Kidney (tissue), 14 donors: ENCODE results near the gene UTS2R. TPM values are rescaled to one million over a fixed set of nuclear protein-coding genes. Genes with fewer than 3 reads are reported as not detected.
"Not testable (repeated sequence)": the region's sequence is repeated elsewhere in the genome, so short reads cannot be mapped to it uniquely, and the experiment has no call there.

ENCODE experiments used
- DNase-seq, 5 donors: peaks; one replicate each; pipeline ENCODE4 v3.0.0-alpha.2; 2013 to 2020
- FAIRE-seq: peaks from 2 replicates; lab custom pipeline; 2012; peaks lifted over from hg19 to GRCh38; lab: Jason Lieb, UNC
- H3K27ac ChIP-seq, 2 donors: one replicate each; pipeline ENCODE4 v1.7.0; 2013; ENCODE audit warnings: low read depth in 2 of 2, low read length in 2 of 2, inconsistent platforms in 1 of 2
- H3K27me3 ChIP-seq: one replicate; pipeline ENCODE4 v1.7.1; 2013; ENCODE audit warnings: low read length, inconsistent platforms; ENCODE audit not compliant: control insufficient read depth, insufficient read depth
- H3K36me3 ChIP-seq, 3 donors: one replicate each; pipeline versions ENCODE4 v1.7.0 to v1.7.1; 2013; ENCODE audit warnings: low read length in 3 of 3, control low read depth in 1 of 3, inconsistent platforms in 1 of 3; ENCODE audit not compliant: insufficient read depth in 3 of 3, control insufficient read depth in 2 of 3
- H3K4me1 ChIP-seq, 3 donors: one replicate each; pipeline versions ENCODE4 v1.7.0 to v1.7.1; 2013; ENCODE audit warnings: low read length in 3 of 3, inconsistent platforms in 1 of 3, low read depth in 1 of 3; ENCODE audit not compliant: control insufficient read depth in 2 of 3, insufficient read depth in 2 of 3
- H3K4me3 ChIP-seq, 3 donors: one replicate each; pipeline versions ENCODE4 v1.7.0 to v1.8.1; 2013; ENCODE audit warnings: low read length in 3 of 3, control low read depth in 1 of 3, inconsistent platforms in 1 of 3
- H3K9ac ChIP-seq, 3 donors: one replicate each; pipeline versions ENCODE4 v1.7.0 to v1.7.1; 2013; ENCODE audit warnings: low read length in 3 of 3, control low read depth in 1 of 3, inconsistent platforms in 1 of 3
- H3K9me3 ChIP-seq, 3 donors: one replicate each; pipeline versions ENCODE4 v1.7.0 to v1.7.1; 2013; ENCODE audit warnings: low read length in 3 of 3, control low read depth in 1 of 3, inconsistent platforms in 1 of 3; ENCODE audit not compliant: control insufficient read depth in 2 of 3, insufficient read depth in 1 of 3
- intact Hi-C: fragments of 100-400 bp; cut with DNase I; formaldehyde crosslinking; loops from one replicate; pipeline ENCODE4 v1.11.1; 2022
- polyA plus RNA-seq: library from polyadenylated mRNA; stranded (reverse); fragments of 350-450 nt; fragmentation: Illumina TruSeq; extraction: RNeasy Lipid Tissue Mini Kit (QIAGEN cat#74804); gene quantifications from one replicate; pipeline ENCODE4 v1.2.3, GENCODE V29; 2014; ENCODE audit warnings: low read depth, low replicate concordance; ENCODE audit not compliant: insufficient read depth
- total RNA-seq: library from RNA; stranded (reverse); fragmentation: NEBNext Ultra II Directional; extraction: Animal tissue kit (Norgen Biotek cat#: 25700); gene quantifications from one replicate; pipeline ENCODE4 v1.2.1, GENCODE V29; 2021
- TF ChIP-seq, protein P1 (sequence below): IDR thresholded peaks from 3 replicates; pipeline ENCODE4 v1.5.1; 2012; ENCODE audit warnings: mild to moderate bottlenecking, moderate library complexity, borderline replicate concordance; ENCODE audit not compliant: insufficient read depth; ENCODE audit errors: extremely low read depth
- donor health status: control.
- donor health status: control.
- donor health status: control.
- donor health status: control.
- donor health status: control.
- donor health status: DM: yes; HTN: yes; CAD: no.
- donor health status: Normal renal cell carcinoma (clear cell type).

UTS2R gene
- total and polyA plus RNA-seq, 2 donors from 2014 or later: not detected

DNA sequence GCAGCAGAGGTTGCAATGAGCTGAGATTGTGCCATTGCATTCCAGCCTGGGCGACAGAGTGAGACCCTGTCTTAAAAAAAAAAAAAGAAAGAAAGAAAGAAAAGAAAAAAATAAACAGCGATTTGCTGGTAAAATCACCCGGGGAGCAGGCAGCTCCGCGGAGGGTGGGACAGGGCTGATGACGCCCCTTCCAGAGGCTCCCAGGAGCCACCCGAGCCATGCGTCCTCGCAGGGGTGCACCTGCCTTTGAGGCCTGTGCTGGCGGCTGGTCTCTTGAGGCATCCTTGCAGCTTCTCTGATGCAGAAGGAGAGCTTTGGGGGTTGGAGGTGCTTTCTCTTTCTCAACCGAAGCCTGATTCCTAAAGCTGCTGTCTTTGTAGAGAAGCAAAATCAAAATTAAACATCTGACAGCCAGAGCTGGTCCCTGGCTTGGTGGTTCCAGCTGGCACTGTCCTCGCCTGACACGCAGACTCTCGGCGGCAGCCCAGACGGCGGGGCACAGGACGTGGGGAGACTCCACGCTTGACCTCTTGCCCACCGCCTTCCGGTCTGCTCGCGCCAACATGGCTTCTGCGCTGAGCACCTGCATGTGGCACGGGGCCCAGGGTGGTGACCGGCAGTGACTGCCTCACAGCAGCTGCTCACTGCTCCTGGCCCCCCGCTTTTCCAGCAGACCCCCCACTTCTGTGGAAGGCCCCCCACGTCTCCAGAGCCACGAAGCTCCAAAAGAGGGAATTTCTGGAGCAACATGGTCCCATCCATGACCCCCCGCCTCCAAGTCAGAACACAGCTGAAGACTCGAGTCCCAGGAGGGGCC, 6.6 kb downstream of the UTS2R start:
- intact Hi-C loops: no loop called here
- peaks cover 2% of the 10 kb centered on the region for H3K27me3 ChIP-seq
- H3K9me3 ChIP-seq: no peaks in the 10 kb centered on the region
- TF ChIP-seq, protein P1, sequence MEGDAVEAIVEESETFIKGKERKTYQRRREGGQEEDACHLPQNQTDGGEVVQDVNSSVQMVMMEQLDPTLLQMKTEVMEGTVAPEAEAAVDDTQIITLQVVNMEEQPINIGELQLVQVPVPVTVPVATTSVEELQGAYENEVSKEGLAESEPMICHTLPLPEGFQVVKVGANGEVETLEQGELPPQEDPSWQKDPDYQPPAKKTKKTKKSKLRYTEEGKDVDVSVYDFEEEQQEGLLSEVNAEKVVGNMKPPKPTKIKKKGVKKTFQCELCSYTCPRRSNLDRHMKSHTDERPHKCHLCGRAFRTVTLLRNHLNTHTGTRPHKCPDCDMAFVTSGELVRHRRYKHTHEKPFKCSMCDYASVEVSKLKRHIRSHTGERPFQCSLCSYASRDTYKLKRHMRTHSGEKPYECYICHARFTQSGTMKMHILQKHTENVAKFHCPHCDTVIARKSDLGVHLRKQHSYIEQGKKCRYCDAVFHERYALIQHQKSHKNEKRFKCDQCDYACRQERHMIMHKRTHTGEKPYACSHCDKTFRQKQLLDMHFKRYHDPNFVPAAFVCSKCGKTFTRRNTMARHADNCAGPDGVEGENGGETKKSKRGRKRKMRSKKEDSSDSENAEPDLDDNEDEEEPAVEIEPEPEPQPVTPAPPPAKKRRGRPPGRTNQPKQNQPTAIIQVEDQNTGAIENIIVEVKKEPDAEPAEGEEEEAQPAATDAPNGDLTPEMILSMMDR: no peak
- no peak for FAIRE-seq
- H3K9ac ChIP-seq: no peak overlapping the region
- H3K36me3 ChIP-seq: no peaks in the 10 kb centered on the region
- peak in 2 of 5 donors; percentile 45 to 51 for DNase-seq
- no peak overlapping the region for H3K4me3 ChIP-seq
- H3K27ac ChIP-seq: no peak overlapping the region
- no peaks in the 10 kb centered on the region for H3K4me1 ChIP-seq

DNA sequence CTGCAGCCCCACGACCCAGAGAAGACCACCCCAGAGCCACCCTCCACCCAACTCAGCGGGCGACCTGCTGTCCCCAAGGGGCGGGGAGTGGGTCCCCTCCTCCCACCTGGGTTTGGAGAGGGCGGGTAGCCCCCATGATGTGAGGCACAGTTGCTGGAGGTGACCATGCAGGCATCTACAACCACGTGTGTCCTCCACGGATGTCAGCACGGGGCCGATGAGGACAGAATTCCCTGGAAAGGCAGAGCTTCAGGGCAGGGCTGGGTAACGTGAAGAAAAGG, 7.1 kb downstream of the UTS2R start:
- TF ChIP-seq, protein P1: no peak
- Histone ChIP-seq H3K4me1 (no peaks in the 10 kb centered on the region), H3K27me3 (peaks cover 2% of the 10 kb centered on the region), H3K27ac (no peak overlapping the region), H3K9me3 (no peaks in the 10 kb centered on the region), H3K9ac (no peak overlapping the region), H3K4me3 (no peak overlapping the region), H3K36me3 (no peaks in the 10 kb centered on the region)
- no peak for FAIRE-seq
- DNase-seq: peak in 1 of 5 donors; percentile 74
- intact Hi-C loops: no loop called here

DNA sequence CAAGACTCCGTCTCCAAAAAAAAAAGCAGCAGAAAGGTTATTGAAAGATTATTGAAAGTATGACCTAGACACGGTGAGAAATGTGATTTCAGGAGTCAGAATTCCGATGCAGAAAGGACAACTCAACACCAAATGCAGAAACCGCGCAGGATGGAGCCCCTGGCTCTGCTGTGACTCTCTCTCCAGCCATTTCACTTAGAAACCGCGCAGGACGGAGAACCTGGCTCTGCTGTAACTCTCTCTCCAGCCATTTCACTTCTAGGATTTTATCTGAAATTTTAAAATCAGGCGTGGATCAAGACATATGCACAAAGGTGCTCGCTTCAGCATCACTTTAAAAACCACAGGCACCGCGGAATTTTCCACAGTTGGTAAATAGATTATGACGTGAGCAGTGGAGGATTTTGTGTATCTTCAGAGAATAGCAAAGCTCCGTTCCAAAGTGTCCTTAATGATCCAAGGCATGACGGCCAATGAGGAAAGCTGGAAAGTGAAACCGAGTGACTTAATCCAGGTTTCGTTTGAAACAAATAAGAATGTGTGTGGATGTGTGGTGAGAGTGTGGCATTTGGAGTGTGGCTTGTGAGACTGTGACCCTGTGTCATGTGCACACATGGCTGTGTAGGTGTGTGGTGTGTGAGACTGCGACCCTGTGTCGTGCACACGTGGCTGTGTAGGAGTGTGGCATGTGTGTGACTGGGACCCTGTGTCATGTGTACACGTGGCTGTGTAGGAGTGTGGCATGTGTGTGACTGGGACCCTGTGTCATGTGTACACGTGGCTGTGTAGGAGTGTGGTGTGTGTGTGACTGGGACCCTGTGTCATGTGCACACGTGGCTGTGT, 9.5 kb downstream of the UTS2R start:
- Histone ChIP-seq H3K27ac (no peak overlapping the region), H3K4me1 (peaks cover 0 to 9% (median 0%) of the 10 kb centered on the region in 3 donors), H3K36me3 (no peaks in the 10 kb centered on the region), H3K27me3 (peaks cover 2% of the 10 kb centered on the region), H3K4me3 (peak overlapping the region in 1 of 3 donors; percentile 2), H3K9me3 (no peaks in the 10 kb centered on the region), H3K9ac (no peak overlapping the region)
- TF ChIP-seq, protein P1: no peak
- FAIRE-seq: no peak
- intact Hi-C loops: no loop called here
- DNase-seq: no peak

DNA sequence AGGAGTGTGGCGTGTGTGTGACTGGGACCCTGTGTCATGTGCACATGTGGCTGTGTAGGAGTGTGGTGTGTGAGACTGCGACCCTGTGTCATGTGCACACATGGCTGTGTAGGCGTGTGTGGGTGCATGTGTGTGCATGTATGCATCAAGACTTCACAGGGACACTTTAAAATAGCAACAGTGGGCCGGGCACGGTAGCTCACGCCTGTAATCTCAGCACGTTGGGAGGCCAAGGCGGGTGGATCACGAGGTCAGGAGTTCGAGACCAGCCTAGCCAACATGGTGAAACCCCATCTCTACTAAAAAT, 10.1 kb downstream of the UTS2R start:
- DNase-seq: peak in 1 of 5 donors; percentile 45
- H3K9ac ChIP-seq, H3K4me3 ChIP-seq, H3K27me3 ChIP-seq, H3K27ac ChIP-seq, FAIRE-seq, H3K9me3 ChIP-seq, H3K36me3 ChIP-seq, H3K4me1 ChIP-seq, intact Hi-C loops: not testable (repeated sequence)

DNA sequence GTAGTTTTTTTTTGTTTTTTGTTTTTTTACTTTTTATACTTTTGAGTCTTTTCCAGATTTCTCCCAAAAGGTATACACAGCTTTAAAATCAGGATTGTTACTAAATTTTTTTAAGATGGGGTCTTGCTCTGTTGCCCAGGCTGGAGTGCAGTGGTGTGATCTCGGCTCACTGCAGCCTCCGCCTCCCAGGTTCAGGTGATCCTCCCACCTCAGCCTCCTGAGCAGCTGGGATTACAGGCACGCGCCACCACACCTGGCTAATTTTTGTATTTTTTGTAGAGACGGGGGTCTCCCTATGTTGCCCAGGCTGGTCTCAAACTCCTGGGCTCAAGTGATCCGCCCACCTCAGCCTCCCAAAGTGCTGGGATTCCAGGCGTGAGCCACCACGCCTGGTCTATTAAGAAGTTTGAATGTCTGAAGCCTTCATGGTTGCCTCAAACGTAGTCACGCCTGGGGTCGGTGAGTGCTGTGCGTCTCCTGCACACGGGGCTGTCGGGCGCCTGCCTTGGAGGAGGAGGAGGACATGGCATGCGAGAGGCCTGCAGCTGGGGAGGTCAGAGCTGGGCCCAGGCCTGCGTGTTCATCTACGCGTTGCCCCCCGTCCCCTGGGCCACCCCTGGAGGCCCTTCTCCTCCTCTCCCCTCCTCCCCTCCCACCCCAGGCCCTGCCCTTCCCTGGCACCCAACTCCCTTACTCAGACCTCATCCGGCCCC, 10.8 kb downstream of the UTS2R start:
- H3K4me3 ChIP-seq, H3K4me1 ChIP-seq, H3K9me3 ChIP-seq, FAIRE-seq, H3K36me3 ChIP-seq, H3K27me3 ChIP-seq, H3K9ac ChIP-seq, H3K27ac ChIP-seq, intact Hi-C loops: not testable (repeated sequence)
- peak in 1 of 5 donors; percentile 66 for DNase-seq
